Pancreas (tissue), 10 donors: ENCODE results near the gene TTYH1. TPM values are rescaled to one million over a fixed set of nuclear protein-coding genes. Genes with fewer than 3 reads are reported as not detected.

Source experiments
- ATAC-seq, 4 donors: fragments of 200-7000 bp; cut with Tn5 transposase; one replicate each; pipeline versions ENCODE4 v1.8.0 to v1.9.1; 2020; ENCODE audit warnings: mild to moderate bottlenecking in 4 of 4, moderate library complexity in 4 of 4
- DNase-seq, 6 donors: peaks; one replicate each; pipeline ENCODE4 v3.0.0-alpha.2; 2020
- FAIRE-seq: peaks from 2 replicates; lab custom pipeline; 2012; peaks lifted over from hg19 to GRCh38; lab: Jason Lieb, UNC
- H3K27ac ChIP-seq, 4 donors: fragments of 200-600 bp; sonication (generic); 1 replicate in 3 of 4; 2 replicates in 1 of 4; pipeline versions ENCODE4 v1.5.0 to v1.8.0; 2020
- H3K27me3 ChIP-seq, 4 donors: fragments of 200-600 bp; one replicate each; pipeline ENCODE4 v1.8.0; 2021
- H3K36me3 ChIP-seq, 3 donors: fragments of 200-600 bp; sonication (generic) in 1 of 3; one replicate each; pipeline versions ENCODE4 v1.5.0 to v1.8.0; 2020 to 2021
- H3K4me1 ChIP-seq, 3 donors: fragments of 200-600 bp; one replicate each; pipeline ENCODE4 v1.8.0; 2021
- H3K4me3 ChIP-seq, 4 donors: fragments of 200-600 bp; sonication (generic) in 2 of 4; one replicate each; pipeline versions ENCODE4 v1.5.0 to v1.8.0; 2020 to 2021
- H3K9me3 ChIP-seq, 4 donors: fragments of 200-600 bp; one replicate each; pipeline ENCODE4 v1.8.0; 2021
- whole genome bisulfite sequencing, 2 donors: extraction: QIAGEN DNeasy Blood & Tissue Kit; methylation state at CpG; one replicate each; pipeline ENCODE4 v1.1.7; 2013; 5-methylcytosine and 5-hydroxymethylcytosine counted together
- intact Hi-C, 3 donors: fragments of 100-400 bp; cut with DNase I; formaldehyde crosslinking; loops; one replicate each; pipeline versions ENCODE4 v1.11.1 to v1.14.2; 2022
- polyA plus RNA-seq, 2 donors: library from polyadenylated mRNA; stranded (reverse); fragments of 200-250 nt; gene quantifications; one replicate each; pipeline ENCODE4 v1.2.3, GENCODE V29; 2013
- total RNA-seq, 6 donors: library from RNA; stranded (reverse); fragmentation: NEBNext Ultra II Directional in 4 of 6; extraction: Animal tissue kit (Norgen Biotek cat#: 25700) in 4 of 6; gene quantifications; one replicate each; pipeline versions ENCODE4 v1.2.1 to v1.2.4, GENCODE V29; 2021 to 2023
- TF ChIP-seq, protein P1 (sequence below), 4 donors: fragments of 200-600 bp; sonication (generic) in 3 of 4; IDR thresholded peaks; one replicate each; pipeline versions ENCODE4 v1.5.0 to v1.8.0; 2021; ENCODE audit warnings: antibody characterized with exemption in 4 of 4
- donor health status: healthy with polysubstance abuse.
- donor health status: DM: no; HTN: no; CAD: no; lungs with moderate emphysema.
- donor health status: DM: no; HTN: no; CAD: no.
- donor health status: control.
- donor health status: control.
- donor health status: Bipolar disorder and iron deficiency.
- donor health status: DM: yes; HTN: yes; CAD: no.
- donor health status: DM: no; HTN: no; CAD: no.
- donor health status: DM: no; HTN: no; CAD: no.
- donor health status: DM: yes; HTN: yes; CAD: no.

The TTYH1 gene
- total and polyA plus RNA-seq, 8 donors, result 20.8 to 78.0 (median 27.0) TPM

GRCh38 chr19:54448774-54449700, 33.8 kb downstream of the TTYH1 start, which contains the start of gene LENG8:
TSS of gene LENG8 (plus strand) at chr19:54449199. CDS start at chr19:54451345, 2,146 bp downstream.
- TF ChIP-seq, protein P1, sequence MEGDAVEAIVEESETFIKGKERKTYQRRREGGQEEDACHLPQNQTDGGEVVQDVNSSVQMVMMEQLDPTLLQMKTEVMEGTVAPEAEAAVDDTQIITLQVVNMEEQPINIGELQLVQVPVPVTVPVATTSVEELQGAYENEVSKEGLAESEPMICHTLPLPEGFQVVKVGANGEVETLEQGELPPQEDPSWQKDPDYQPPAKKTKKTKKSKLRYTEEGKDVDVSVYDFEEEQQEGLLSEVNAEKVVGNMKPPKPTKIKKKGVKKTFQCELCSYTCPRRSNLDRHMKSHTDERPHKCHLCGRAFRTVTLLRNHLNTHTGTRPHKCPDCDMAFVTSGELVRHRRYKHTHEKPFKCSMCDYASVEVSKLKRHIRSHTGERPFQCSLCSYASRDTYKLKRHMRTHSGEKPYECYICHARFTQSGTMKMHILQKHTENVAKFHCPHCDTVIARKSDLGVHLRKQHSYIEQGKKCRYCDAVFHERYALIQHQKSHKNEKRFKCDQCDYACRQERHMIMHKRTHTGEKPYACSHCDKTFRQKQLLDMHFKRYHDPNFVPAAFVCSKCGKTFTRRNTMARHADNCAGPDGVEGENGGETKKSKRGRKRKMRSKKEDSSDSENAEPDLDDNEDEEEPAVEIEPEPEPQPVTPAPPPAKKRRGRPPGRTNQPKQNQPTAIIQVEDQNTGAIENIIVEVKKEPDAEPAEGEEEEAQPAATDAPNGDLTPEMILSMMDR (IDR thresholded peaks at IDR 0.05), result no peak
- H3K9me3 ChIP-seq, result no peaks in the 10 kb centered on the region
- 0 to 1% methylated on average over 52 to 96 of the region's 96 CpGs for WGBS, 2 donors
- H3K4me1 ChIP-seq, result peaks cover 18 to 39% (median 32%) of the 10 kb centered on the region in 3 donors
- H3K27me3 ChIP-seq, result no peaks in the 10 kb centered on the region
- peak; percentile 73 for FAIRE-seq
- intact Hi-C loops, result no loop called here
- peaks cover 4 to 23% (median 20%) of the 10 kb centered on the region in 3 donors for H3K36me3 ChIP-seq
- peak; percentile 95 to 100 (median 98) for DNase-seq
- peak; percentile 88 to 95 (median 90) for ATAC-seq
- peak within 1 kb of the TSS; percentile 91 to 99 (median 96) for H3K27ac ChIP-seq
- peak within 1 kb of the TSS; percentile 59 to 94 (median 77) for H3K4me3 ChIP-seq

DNA sequence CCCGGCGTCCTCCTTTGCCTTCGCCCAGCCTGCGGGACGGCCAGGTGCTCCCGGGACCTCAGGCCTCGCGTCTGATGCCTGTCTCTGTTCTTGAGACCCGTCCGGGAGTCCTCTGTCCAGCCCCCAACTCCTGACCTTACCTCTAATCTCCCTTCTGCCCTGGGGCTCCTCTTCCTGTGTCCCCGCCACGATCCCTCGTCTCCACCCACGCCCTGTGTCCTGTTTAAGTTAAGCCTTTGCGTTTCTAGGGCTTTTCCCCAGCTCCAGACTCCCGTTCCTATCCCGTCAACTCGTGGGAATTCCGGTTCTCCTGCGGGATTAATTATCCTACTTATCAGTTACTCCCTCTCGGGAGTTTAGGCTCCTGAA, 34.4 kb downstream of the TTYH1 start:
- no peaks in the 10 kb centered on the region for H3K27me3 ChIP-seq
- no peak for ATAC-seq
- H3K27ac ChIP-seq, result peak overlapping the region; percentile 91 to 99 (median 96)
- 0% methylated on average over 21 of the region's 21 CpGs for WGBS, 2 donors
- peaks cover 7 to 29% (median 24%) of the 10 kb centered on the region in 3 donors for H3K36me3 ChIP-seq
- H3K4me3 ChIP-seq, result peak overlapping the region; percentile 59 to 94 (median 77)
- intact Hi-C loops, result no loop called here
- TF ChIP-seq, protein P1 (IDR thresholded peaks at IDR 0.05), result no peak
- no peaks in the 10 kb centered on the region for H3K9me3 ChIP-seq
- DNase-seq, result no peak
- peaks cover 18 to 39% (median 32%) of the 10 kb centered on the region in 3 donors for H3K4me1 ChIP-seq
- FAIRE-seq, result no peak

- ATAC-seq, result peak in 2 of 4 donors; percentile 0 to 1
- whole genome bisulfite sequencing, 2 donors, result 25 to 34% methylated on average over 9 of the region's 9 CpGs
- Histone ChIP-seq H3K27ac (peak overlapping the region in 3 of 4 donors; percentile 9 to 99 (median 65)), H3K9me3 (no peaks in the 10 kb centered on the region), H3K27me3 (no peaks in the 10 kb centered on the region), H3K4me3 (peak overlapping the region in 3 of 4 donors; percentile 68 to 94 (median 86)), H3K4me1 (peaks cover 18 to 34% (median 24%) of the 10 kb centered on the region in 3 donors), H3K36me3 (peaks cover 13 to 46% (median 39%) of the 10 kb centered on the region in 3 donors)
- intact Hi-C loops, result no loop called here
- no peak for FAIRE-seq
- TF ChIP-seq, protein P1 (IDR thresholded peaks at IDR 0.05), result no peak
- peak in 3 of 6 donors; percentile 37 to 78 (median 56) for DNase-seq
Measured at GRCh38 chr19:54451331-54451871, 36.1 kb downstream of the TTYH1 start.

GRCh38 chr19:54451997-54452396, 36.7 kb downstream of the TTYH1 start:
- H3K27me3 ChIP-seq, result no peaks in the 10 kb centered on the region
- ATAC-seq, result no peak
- WGBS, 2 donors, result 40% methylated on average over 11 of the region's 11 CpGs
- TF ChIP-seq, protein P1 (IDR thresholded peaks at IDR 0.05), result no peak
- DNase-seq, result peak in 5 of 6 donors; percentile 47 to 87 (median 67)
- intact Hi-C loops, result no loop called here
- no peak for FAIRE-seq
- peaks cover 13 to 52% (median 45%) of the 10 kb centered on the region in 3 donors for H3K36me3 ChIP-seq
- peaks cover 18 to 30% (median 24%) of the 10 kb centered on the region in 3 donors for H3K4me1 ChIP-seq
- peak overlapping the region in 1 of 4 donors; percentile 10 for H3K4me3 ChIP-seq
- no peaks in the 10 kb centered on the region for H3K9me3 ChIP-seq
- H3K27ac ChIP-seq, result peak overlapping the region in 2 of 4 donors; percentile 47 to 99
